Choroid plexus epithelial cell (primary cell): ENCODE results near the gene CTU2.

Experiments
- DNase-seq: peaks from one replicate; pipeline ENCODE4 v3.0.0-alpha.2; 2010; ENCODE audit warnings: low read depth
- H3K4me3 ChIP-seq: 2 replicates; pipeline ENCODE4 v1.5.1; 2011; ENCODE audit warnings: low read depth, mild to moderate bottlenecking, control low read depth, low read length, moderate library complexity
- CTCF ChIP-seq: conservative IDR thresholded peaks from 2 replicates; pipeline ENCODE4 v1.5.1; 2011; ENCODE audit warnings: low read depth, mild to moderate bottlenecking, control low read depth, inconsistent platforms, low read length, moderate library complexity

Gene CTU2

GRCh38 chr16:88687254-88687576 lies 19.1 kb upstream of the CTU2 start:
- DNase-seq, result no peak
- H3K4me3 ChIP-seq, result no peak overlapping the region
- no peak for TF ChIP-seq CTCF

- no peak for TF ChIP-seq CTCF
- DNase-seq, result no peak
- no peak overlapping the region for H3K4me3 ChIP-seq
Measured at GRCh38 chr16:88687676-88688012, 18.7 kb upstream of the CTU2 start.

GRCh38 chr16:88688013-88688778 lies 18.1 kb upstream of the CTU2 start:
- no peak for TF ChIP-seq CTCF
- no peak overlapping the region for H3K4me3 ChIP-seq
- DNase-seq, result no peak

- TF ChIP-seq CTCF, result no peak
- H3K4me3 ChIP-seq, result no peak overlapping the region
- DNase-seq, result no peak
Measured at GRCh38 chr16:88690341-88691128, 15.8 kb upstream of the CTU2 start.

- H3K4me3 ChIP-seq, result no peak overlapping the region
- no peak for TF ChIP-seq CTCF
- no peak for DNase-seq
Measured at GRCh38 chr16:88691129-88691813, 15.0 kb upstream of the CTU2 start.

DNA sequence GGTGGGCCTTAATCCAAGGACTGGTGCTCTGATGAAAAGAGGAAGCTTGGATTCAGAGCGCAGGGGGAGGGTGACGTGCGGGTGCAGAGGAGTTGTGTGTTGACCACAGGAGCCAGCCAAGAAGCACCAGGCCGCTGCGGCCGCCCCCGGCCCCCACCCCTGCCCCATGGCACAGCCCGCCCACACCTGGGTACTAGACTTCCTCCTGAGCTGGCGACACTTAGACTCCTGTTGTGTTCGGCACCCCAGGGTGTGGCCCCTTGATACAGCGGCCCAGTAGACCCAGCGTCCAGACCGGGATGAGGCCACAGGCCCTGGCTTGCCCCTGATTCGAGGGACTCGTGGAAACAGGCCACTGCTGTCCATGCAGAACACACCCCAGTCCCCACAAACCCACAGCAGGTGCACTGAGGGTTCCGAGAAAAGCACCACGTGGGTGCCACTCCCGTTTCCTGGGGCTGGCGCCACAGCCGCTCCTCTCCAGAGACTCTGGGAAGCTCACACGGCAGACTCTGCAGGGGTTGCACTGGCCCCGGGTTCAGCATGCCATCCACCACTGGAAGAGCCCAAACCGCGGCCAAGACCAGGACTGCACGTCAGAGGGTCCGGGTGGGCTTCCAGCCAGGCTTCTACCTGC lies 14.3 kb upstream of the CTU2 start:
- no peak overlapping the region for H3K4me3 ChIP-seq

More for the DNA sequence above, 14.3 kb upstream of the CTU2 start:
- TF ChIP-seq CTCF, result no peak
- DNase-seq, result no peak
